NB4 (cell line): ENCODE results near the gene TOPAZ1.

Experiments
- CTCF ChIP-seq: IDR thresholded peaks from one replicate; pipeline ENCODE4 v1.5.1; 2012; ENCODE audit warnings: low read depth, low read length
- MYC ChIP-seq: IDR thresholded peaks from 2 replicates; pipeline ENCODE4 v1.6.1; 2011; ENCODE audit warnings: low read depth, low read length
- POLR2A ChIP-seq: IDR thresholded peaks from 2 replicates; pipeline ENCODE4 v1.6.1; 2011; ENCODE audit warnings: mild to moderate bottlenecking; ENCODE audit not compliant: insufficient read length; ENCODE audit errors: extremely low read depth

- TF ChIP-seq CTCF: no peak
- TF ChIP-seq POLR2A: no peak
- TF ChIP-seq MYC: no peak
These were observed 1.0 kb downstream of the TOPAZ1 start for GRCh38 chr3:44242721-44243120.
